ENCODE data around the gene PKDREJ. TPM values are rescaled to one million over a fixed set of nuclear protein-coding genes. Genes with fewer than 3 reads are reported as not detected.

Gene PKDREJ
- total RNA-seq, 1 experiment from 2014 or later = not detected

DNA sequence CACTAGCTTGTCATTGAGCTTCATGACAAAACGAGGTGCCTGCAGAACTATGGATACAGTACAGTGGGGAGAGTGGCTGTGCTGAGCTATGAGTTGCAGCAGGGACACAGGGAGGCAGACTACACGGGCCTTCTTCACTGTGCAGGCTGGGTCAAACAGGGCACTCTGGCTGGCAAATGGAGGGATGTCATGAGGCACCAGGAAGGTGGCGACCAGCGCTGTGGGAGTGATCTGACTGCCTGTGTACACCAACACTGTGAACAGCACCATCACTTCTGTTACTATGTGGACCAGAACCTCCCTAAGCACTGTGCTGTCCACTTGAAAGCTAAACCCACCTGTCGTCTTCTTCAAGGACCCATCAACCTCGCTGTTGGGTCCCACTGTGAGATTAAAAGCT lies 3.1 kb downstream of the PKDREJ start:
- DNase-seq (ENCODE audit: low read depth, low spot score) (no peak), ATAC-seq (no peak)
- no peak for TF ChIP-seq SIN3A (IDR thresholded peaks at IDR 0.05; ENCODE audit: borderline replicate concordance, insufficient read depth, low read depth, low read length)
- TF ChIP-seq POLR2AphosphoS5 (IDR thresholded peaks at IDR 0.05; ENCODE audit: low read depth, low read length) = no peak
- TF ChIP-seq TCF7L2 (IDR thresholded peaks at IDR 0.05; ENCODE audit: low read depth, low read length) = no peak
- TF ChIP-seq, protein P1, sequence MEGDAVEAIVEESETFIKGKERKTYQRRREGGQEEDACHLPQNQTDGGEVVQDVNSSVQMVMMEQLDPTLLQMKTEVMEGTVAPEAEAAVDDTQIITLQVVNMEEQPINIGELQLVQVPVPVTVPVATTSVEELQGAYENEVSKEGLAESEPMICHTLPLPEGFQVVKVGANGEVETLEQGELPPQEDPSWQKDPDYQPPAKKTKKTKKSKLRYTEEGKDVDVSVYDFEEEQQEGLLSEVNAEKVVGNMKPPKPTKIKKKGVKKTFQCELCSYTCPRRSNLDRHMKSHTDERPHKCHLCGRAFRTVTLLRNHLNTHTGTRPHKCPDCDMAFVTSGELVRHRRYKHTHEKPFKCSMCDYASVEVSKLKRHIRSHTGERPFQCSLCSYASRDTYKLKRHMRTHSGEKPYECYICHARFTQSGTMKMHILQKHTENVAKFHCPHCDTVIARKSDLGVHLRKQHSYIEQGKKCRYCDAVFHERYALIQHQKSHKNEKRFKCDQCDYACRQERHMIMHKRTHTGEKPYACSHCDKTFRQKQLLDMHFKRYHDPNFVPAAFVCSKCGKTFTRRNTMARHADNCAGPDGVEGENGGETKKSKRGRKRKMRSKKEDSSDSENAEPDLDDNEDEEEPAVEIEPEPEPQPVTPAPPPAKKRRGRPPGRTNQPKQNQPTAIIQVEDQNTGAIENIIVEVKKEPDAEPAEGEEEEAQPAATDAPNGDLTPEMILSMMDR (IDR thresholded peaks at IDR 0.05) = no peak
- TF ChIP-seq, protein P2, sequence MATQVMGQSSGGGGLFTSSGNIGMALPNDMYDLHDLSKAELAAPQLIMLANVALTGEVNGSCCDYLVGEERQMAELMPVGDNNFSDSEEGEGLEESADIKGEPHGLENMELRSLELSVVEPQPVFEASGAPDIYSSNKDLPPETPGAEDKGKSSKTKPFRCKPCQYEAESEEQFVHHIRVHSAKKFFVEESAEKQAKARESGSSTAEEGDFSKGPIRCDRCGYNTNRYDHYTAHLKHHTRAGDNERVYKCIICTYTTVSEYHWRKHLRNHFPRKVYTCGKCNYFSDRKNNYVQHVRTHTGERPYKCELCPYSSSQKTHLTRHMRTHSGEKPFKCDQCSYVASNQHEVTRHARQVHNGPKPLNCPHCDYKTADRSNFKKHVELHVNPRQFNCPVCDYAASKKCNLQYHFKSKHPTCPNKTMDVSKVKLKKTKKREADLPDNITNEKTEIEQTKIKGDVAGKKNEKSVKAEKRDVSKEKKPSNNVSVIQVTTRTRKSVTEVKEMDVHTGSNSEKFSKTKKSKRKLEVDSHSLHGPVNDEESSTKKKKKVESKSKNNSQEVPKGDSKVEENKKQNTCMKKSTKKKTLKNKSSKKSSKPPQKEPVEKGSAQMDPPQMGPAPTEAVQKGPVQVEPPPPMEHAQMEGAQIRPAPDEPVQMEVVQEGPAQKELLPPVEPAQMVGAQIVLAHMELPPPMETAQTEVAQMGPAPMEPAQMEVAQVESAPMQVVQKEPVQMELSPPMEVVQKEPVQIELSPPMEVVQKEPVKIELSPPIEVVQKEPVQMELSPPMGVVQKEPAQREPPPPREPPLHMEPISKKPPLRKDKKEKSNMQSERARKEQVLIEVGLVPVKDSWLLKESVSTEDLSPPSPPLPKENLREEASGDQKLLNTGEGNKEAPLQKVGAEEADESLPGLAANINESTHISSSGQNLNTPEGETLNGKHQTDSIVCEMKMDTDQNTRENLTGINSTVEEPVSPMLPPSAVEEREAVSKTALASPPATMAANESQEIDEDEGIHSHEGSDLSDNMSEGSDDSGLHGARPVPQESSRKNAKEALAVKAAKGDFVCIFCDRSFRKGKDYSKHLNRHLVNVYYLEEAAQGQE (IDR thresholded peaks at IDR 0.05; ENCODE audit: insufficient read depth in 1 of 2, low read depth in 2 of 2, low read length in 1 of 2) = no peak
- Histone ChIP-seq H3K9me3 (ENCODE audit: control insufficient read depth, insufficient read depth, low read depth, low read length) (no peaks in the 10 kb centered on the region), H3K4me3 (ENCODE audit: low read depth in 2 of 2, low read length in 2 of 2) (no peak overlapping the region), H3K27ac (ENCODE audit: low read length) (no peak overlapping the region), H3K4me1 (ENCODE audit: control insufficient read depth, insufficient read depth, low read length) (no peaks in the 10 kb centered on the region), H3K36me3 (ENCODE audit: control insufficient read depth, insufficient read depth, low read length) (no peaks in the 10 kb centered on the region), H3K27me3 (ENCODE audit: control insufficient read depth, insufficient read depth, low read length) (no peaks in the 10 kb centered on the region)
- BruUV-seq (replicated peaks) = no TSS peak
- POLR2A ChIA-PET = no interaction called here
- CTCF ChIA-PET = no interaction called here
- intact Hi-C loops (cut with micrococcal nuclease; ENCODE audit: unreplicated experiment) = no loop called here
- in situ Hi-C loops (cut with HindIII; ENCODE audit: low pct_unique_long_range_greater_than_20kb, low sequenced_read_pairs) = no loop called here

DNA sequence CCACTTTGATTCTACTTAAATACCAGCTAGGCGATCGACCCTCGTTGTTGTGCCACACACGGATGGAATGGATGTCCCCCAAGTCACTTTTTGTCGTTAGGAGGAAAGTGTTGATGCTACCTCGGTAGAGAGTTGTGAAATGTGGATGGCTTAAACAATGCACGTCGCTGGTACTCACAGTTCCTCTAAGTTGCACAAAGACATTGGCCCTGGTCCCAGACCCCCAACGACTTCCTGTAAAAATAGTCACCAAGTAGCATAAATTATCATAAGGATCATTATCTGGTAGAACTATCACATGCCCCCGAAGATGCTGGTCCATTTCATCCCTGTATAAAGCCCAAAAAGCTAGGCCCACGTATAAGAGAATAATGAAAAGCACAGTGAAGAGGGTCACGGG lies 3.8 kb downstream of the PKDREJ start:
- Histone ChIP-seq H3K4me1 (ENCODE audit: control insufficient read depth, insufficient read depth, low read length) (no peaks in the 10 kb centered on the region), H3K36me3 (ENCODE audit: control insufficient read depth, insufficient read depth, low read length) (no peaks in the 10 kb centered on the region), H3K4me3 (ENCODE audit: low read depth in 2 of 2, low read length in 2 of 2) (no peak overlapping the region), H3K27me3 (ENCODE audit: control insufficient read depth, insufficient read depth, low read length) (no peaks in the 10 kb centered on the region), H3K9me3 (ENCODE audit: control insufficient read depth, insufficient read depth, low read depth, low read length) (no peaks in the 10 kb centered on the region), H3K27ac (ENCODE audit: low read length) (no peak overlapping the region)
- TF ChIP-seq TCF7L2 (IDR thresholded peaks at IDR 0.05; ENCODE audit: low read depth, low read length) (no peak), POLR2AphosphoS5 (IDR thresholded peaks at IDR 0.05; ENCODE audit: low read depth, low read length) (no peak), SIN3A (IDR thresholded peaks at IDR 0.05; ENCODE audit: borderline replicate concordance, insufficient read depth, low read depth, low read length) (no peak)
- TF ChIP-seq, protein P2 (IDR thresholded peaks at IDR 0.05; ENCODE audit: insufficient read depth in 1 of 2, low read depth in 2 of 2, low read length in 1 of 2) = no peak
- TF ChIP-seq, protein P1 (IDR thresholded peaks at IDR 0.05) = no peak
- CTCF ChIA-PET = no interaction called here
- in situ Hi-C loops (cut with HindIII; ENCODE audit: low pct_unique_long_range_greater_than_20kb, low sequenced_read_pairs) (no loop called here), intact Hi-C loops (cut with micrococcal nuclease; ENCODE audit: unreplicated experiment) (no loop called here)
- no peak for DNase-seq (ENCODE audit: low read depth, low spot score)
- BruUV-seq (replicated peaks) = no TSS peak
- POLR2A ChIA-PET = no interaction called here
- ATAC-seq = no peak
